ENCODE measurements around the gene ACOXL.
"Not testable (repeated sequence)": the region's sequence is repeated elsewhere in the genome, so short reads cannot be mapped to it uniquely, and the experiment has no call there.

The ACOXL gene

DNA sequence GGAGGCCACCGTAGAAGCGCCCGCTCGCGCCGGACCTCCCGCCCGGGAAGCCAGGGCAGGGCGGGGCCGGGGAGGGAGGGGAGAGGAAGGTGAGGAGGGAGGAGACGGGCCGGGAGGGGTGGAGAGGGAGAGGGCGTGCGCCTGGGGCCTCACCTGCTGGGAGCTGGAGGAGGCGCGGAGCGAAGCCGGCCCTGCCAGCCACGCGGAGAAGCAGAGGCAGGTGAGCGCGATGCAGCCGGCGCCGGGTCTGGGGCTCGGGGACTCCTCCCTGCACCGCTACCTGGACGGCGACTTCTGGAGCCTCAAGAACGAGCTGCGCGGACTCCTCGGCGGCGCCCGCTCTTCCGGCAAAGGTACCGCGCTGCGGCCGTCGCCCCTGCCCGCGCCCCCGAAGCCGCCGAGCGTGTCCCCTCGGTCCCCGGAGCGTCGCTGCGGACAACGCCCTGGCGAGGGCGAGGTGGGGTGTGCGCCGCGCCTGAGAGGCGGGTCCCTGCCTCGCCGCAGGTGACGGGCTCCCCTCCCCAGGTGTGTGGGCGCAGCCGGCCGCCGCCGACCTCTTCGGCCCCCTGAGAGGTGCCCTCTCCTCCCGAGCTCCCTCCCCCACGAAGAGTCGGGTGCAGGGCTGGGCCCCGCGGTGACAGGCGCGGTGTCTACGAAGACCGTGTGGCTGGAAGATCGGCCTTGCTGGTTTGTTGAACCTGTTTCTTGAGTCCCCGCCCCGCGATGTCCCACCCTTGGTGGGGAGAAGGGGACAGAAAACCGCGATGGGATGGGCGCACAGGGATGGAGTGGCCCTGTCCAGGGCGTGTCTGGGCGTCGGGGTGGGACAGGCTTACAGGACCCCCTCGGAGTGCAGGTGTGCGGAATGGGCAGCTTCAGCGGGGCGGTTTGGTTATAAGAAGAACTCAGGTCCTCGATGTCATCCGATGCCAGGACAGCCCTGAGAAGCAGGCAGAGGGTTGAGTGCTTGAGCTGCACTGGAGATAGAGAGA, at the start of gene ACOXL:
Gene ACOXL (plus strand): TSS at position 152 of the 992 bp plus-strand sequence. CDS start 35,817 bp downstream, outside the sequence.
- DNase-seq (ENCODE audit: low spot score): peak; percentile 44

DNA sequence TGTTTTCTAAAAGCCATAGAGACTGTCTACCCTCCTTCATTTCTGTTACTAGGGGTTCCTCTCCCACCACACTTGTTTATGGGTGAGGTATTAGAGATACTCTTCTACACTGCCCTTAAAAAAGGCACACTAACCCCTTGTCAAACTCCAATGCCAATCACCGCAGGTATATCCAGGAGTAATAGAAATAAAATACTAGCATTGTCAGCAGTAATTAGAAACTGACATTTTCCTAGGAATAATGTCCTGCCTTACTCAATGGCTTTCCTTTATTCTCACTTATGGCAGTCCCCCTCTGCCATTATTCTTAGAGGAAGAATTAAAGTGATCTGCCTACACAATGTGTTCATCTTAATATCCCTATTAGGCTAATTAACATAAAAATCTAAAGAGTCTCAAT, 49.5 kb upstream of the ACOXL start:
- no peak for DNase-seq (ENCODE audit: low spot score)

DNA sequence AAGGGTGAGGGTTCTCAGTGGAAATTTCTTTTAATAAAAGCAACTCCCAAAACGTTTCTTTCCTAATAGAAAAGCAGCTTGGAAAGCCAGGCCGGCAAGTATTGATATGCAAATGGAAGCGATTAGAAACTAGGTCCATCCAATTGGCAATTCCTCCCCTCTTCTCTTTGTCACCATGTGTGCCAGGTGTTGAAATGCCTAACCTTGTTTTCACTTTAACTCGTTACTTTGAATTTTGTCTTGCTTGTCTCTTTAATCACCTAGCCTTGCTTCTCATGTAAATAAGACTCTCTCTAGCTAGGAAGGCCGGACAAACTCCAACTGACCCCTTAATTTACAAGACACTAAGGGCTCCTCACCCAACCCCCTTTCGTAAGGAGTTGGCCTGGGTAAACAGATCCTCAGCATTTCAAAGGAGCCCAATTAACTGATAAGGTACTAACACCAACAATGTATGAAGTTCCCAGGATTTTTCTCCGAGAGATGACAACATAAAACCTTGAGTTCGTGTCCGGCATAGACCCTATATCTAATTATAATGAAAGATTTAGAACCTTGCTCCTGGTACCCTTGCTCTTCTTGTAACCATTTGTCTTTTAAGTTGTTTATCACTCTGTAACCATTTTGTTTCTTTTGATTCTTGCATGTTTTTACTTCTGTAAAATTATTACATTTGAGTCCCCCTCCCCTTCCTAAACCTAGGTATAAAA, 44.4 kb upstream of the ACOXL start:
- DNase-seq (ENCODE audit: low spot score): not testable (repeated sequence)

DNA sequence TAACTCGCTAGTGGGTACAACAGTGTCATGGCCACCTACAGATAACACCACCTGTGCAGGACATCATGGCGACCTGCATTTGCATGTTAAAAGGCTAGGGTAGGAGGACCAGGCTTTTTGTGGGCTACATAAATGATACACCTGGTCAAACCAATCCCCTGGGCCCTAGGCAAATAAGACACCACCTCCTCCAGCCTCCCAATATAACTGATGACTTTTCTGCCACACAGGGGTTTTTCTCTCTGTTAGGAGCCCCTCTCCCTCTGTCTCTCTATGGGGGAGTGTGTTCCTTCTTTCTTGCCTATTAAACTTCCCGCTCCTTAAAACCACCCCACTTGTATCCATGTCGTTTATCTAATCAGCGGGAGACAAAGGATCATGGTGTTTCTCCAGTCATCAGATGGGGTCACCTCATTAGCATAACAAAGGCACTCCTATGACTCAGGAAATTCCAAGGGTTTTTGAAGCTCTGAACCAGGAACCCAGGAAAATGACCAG, 43.7 kb upstream of the ACOXL start:
- peak; percentile 72 for DNase-seq (ENCODE audit: low spot score)

DNA sequence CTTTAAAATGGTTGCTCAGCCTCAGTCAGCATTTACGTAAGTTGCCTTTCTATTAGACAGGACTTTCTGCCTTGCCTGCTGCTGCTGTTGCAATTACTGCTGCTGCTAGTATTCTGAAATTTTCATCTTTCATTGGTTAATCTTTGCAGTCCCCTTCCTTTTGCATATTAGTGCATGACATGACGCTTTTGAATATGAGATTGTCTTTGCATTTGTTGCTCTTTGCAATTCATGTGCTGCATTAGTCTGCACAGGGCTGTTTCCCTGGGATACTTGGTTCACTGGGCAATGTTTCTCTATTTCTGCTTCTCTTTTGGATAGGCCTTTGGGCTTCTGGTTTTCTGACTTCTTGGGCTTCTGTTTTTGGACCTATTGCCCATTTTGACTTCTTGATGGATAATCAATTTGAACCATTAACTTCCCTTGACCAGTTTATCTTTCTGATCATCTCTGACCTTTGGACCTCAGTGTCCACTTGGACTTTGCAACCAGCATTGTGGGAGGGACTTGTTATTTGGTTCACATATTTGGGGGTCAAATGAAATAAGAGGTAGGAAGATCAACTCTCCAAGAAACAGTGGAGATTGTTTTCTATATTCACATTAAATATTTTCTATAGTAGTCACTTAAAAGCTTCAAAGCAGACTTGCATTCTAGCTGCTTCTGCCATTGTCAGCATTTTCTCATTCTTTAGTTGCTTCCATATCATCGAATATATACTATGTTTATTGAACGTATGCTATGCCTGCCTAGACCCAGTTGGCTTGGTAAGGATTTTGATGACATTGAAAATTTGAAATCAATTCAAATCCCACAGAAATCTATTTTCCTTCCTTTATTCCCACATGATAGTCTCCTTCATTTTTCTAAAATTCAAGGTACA, 42.0 kb upstream of the ACOXL start:
- no peak for DNase-seq (ENCODE audit: low spot score)

DNA sequence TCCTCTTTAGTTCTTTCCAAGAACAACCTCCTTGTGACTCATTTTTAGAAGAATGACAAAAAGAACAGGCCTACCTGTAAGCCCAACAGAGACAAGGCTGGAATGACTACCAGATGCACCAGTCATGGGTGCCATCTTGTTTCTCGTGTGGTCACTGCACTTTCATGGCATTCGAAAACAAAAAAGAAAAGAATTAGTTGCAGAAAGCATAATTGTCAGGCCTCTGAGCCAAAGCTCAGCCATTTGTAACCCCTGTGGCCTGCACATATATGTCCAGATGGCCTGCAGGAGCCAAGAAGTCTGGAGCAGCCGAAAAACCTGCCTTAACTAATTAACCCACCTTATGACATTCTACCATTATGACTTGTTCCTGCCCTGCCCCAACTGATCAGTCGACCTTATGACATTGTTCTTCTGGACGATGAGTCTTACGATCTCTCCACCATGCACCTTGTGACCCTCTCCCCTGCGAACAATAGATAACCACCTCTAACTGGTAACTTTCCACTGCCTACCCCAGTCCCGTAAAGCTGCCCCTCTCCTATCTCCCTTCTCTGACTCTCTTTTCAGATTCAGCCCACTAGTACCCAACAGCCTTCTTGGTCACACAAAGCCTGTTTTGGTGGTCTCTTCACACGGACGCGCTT, 40.6 kb upstream of the ACOXL start:
- no peak for DNase-seq (ENCODE audit: low spot score)

DNA sequence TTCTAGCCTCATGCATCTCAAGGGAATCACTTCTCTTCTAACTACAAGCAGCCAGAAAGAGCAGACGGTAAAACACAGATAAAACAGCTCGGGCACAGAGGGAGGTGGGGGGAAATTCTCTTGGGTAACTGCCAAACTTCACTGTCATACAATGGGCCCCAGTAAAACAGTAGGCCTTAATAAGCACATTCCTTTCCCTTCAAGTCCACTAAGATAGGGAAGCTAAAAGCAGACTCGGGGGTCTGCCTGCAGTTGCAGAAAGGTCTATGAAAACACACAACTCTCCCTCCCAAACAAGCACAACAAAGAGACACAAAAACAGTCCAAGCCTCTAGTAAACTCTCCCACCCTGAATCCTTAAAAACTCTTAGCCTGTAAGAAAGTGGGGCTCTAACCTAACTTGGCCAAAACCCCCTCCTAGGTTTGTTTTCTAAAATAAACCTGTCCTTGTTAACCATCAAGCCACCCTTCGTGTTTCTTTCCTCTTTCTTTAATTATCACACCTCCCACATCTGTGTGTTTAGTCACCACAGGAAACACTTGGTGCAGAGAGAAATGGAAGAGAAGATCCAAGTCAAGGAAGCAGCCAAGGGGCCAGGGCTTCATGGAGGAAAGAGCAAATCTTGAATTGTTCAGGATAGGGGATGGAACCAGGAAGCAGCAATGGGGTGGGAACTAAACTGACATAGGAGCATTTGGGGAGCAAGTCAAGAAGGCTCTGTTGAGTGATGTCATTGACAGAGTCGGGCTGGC, 37.1 kb upstream of the ACOXL start:
- DNase-seq (ENCODE audit: low spot score): not testable (repeated sequence)

DNA sequence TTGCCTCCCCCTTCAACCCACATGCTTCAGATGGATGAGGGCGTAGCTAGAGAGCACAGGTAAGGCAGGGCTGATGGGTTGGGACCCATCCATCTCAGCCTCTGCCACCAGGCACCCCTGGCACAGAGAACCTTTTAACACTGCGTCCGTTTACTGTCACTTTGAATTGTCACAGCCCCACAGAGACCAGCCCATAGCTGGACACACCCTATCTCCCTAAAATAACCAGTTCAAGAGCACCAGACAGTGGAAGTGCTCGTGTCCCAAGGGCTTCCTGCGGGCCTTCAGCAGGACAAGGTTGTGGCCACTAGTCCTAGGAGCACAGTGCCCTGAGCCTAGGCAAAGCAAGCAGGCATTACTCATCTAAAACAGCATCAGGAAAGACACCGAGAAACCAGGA, 34.1 kb upstream of the ACOXL start:
- not testable (repeated sequence) for DNase-seq (ENCODE audit: low spot score)

DNA sequence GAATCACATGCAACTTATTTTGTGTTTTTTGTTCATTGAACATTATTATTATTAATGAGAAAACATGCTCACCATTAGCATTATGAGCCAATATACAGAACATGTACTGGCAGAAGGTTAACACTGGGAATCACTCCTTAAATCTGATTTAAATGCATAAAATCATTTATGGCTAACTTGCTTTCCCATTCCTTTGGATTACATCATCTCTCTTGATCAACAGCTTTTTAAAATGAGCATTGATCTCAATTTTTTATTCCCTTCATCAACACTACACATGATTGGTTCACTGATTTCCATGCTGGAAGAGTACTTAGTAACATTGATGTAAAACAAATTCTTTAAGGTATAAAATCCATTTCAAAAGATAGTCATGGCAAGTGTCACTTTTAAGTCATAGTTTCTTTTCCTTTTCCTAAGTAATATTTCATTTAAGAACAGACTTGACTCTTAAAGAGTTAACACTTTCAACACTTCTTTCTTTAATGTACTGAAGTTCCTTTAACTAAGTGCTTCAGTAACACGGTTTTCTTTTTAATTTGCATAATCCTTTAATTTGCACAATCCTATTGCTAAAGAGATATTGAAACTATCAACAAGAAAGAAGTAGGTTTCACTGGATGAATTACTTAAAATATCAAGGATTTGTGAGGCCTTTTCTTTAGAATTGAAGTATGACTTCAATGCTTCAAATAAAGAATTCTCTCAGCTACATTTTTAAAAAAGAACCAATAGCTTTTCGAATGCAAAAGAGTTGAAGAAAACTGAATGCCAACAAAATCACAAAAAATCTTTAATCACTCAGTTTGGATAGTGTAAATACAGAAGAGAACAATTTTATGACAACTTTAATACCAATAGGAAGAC, 29.6 kb upstream of the ACOXL start:
- no peak for DNase-seq (ENCODE audit: low spot score)

DNA sequence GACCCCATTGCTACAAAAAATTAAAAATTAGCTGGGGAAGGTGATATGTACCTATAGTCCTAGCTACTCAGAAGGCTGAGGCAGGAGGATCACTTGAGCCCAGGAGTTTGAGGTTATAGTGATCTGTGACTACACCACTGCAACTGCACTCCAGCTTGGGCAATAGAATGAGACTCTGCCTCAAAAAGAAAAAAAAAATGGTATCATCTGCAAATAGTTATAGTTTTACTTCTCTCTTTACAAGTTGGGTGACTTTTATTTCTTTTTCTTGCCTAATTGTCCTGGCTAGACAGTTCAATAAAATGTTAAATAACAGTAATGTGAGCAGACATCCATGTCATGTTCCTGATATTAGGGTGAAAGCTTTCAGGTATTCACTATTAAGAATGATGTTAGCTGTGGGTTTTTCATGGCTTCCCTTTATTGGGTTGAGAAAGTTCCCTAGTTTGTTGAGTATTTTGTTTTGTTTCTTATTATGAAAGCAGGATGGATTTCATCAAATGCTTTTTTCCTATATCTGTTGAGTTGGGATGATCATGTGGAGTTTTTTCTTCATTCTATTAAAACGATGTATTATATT, 24.9 kb upstream of the ACOXL start:
- DNase-seq (ENCODE audit: low spot score): no peak

DNA sequence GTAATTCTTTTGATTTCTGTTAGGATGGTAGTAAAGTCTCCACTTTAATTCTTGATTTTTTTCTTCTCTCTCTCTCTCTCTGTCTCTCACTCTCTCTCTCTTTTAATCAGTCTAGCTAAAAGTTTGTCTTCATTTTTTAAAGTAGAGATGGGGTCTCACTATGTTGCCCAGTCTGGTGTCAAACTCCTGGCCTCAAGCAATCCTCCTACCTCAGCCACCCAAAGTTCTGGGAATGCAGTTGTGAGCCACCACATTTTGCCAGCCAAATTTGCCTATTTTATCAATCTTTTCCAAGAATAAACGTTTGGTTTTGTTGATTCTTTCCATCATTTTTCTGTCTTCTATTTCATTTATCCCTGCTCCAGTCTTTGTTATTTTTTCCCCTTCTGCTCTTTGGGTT, 23.9 kb upstream of the ACOXL start:
- no peak for DNase-seq (ENCODE audit: low spot score)

DNA sequence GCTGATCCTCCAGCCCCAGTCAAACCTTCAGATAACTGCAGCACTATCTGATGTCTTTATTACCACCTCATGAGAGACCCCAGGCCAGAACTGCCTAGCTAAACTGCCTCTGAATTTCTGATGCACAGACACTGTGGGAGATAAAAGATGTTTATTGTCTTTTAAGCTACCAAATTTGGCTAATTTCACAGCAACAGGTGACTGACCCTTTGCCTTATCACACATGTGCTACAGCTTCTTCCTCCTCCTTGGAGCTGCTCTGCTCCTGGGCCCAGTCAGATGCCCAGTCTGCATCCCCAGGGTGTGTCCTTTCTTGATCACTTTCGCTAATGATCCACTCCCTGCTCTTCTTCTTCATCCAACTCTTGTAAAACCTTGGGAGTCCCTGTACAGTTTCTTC, 19.6 kb upstream of the ACOXL start:
- DNase-seq (ENCODE audit: low spot score): no peak

DNA sequence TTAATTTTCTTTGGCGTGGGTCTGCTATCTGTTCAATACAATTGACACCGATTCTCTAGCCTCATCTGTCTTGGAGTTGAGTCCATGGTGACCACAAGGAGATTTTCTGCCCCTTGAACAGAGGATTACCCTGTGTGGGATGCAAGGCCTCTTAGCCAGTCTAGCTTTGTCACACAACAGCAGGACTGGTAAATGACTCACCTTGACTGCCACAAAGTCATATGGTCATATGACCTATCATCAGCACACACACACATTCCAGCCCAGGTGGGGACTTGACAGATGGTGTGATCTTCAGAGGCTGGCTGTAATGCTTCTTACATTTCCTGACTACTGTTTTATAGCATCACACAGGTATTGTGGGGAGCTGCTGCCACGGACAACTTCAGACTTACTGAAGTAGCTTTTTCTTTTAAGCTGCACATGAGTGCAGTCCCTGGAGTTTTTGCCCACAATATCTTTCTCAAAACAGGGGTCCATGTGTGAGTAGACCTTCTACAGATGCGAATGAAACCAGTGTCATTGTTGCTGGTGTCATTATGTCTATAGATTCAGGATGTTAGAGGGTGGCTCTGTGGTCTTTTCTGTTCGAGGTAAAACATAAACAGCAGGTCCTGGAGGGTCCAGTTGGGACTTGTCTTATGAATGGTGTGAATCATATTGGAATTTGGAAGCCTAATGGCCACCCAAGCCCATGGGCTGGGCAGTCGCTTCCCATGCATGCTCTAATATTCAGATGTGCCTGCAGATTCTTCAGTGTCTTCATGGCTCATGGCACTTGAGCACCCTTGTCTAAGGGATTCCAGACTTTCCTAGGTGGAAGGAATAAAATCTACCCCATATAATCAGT, 18.6 kb upstream of the ACOXL start:
- DNase-seq (ENCODE audit: low spot score): peak; percentile 85

DNA sequence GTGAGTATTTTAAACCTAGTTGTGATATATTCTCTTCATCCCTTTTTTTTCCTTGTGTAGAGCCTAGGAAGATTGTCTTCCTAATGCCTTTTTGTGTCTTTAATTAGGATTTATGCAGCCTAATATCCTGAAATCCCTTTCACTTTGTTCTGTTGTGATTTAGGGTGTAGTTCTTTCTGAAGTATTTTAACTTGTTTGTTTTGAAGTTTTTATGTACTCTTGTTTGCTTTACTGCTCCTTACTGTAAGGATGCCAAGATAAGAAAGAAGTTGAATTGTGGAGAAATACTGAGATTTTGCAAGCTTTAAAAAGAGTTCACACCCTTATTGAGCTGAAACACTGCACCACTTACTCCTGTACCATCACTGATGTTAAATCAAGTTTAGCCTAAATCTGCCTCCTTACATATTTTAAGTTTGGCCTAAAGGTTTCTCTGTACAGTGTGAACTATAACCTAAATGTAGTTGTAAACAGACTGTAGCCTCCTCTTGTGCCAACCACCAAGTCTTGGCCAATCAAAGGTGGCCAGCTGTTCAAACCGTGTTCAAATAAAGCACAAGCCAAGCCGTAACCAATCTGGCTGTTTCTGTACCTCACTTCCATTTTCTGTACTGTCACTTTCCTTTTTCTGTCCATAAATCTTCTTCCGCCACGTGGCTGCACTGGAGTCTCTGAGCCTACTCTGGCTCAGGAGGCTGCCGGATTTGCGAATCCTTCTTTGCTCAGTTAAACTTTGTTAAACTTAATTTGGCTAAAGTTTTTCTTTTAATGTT, 17.7 kb upstream of the ACOXL start:
- no peak for DNase-seq (ENCODE audit: low spot score)

DNA sequence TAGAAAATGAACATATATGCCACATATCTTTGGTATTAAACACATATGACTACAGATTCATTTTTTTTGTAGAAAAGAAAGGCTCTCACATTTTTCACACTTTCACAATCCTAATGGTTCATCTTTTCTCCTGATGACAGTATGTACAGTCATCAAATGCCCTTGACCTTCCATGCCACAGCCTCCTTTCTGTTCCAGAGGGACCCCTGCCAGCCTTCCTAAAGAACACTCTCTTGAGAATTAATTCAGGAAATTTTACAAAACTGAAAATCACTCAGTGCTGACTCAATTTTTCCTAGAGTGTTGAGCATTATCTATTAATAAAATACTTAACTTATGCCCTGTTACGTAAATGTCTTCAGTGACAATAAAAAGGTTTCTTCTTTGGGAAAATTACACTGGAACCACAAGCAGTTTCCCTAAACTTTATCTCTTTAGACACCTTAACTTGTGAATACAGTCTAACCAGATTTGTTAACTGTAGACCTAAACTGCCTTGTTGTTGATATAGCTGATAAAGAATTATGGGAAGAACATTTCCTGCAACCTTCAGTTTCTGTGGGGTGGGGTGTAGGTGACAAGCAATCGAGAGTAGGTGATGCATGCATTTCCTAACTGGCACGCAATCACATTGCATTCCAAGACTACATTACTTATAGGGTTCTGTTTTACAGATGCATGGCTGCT, 15.3 kb upstream of the ACOXL start:
- peak; percentile 10 for DNase-seq (ENCODE audit: low spot score)

DNA sequence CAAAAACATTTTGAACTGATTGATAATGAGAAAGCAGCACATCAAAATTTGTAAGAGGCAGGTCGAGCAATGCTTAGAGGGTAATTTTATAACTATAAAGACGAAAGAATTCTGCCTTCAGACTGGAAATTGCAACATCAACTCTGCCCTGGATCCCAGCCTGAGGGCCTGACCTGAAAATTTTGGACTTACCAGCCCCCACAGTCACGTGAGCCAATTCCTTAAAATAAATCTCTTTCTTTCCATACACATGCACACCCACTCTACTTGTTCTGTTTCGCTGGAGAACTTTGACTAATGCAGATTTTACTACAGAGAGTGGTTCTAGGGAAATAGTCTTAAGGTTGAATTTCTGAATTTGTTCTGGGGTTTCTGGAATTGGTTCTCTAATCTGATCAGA, 14.6 kb upstream of the ACOXL start:
- no peak for DNase-seq (ENCODE audit: low spot score)

DNA sequence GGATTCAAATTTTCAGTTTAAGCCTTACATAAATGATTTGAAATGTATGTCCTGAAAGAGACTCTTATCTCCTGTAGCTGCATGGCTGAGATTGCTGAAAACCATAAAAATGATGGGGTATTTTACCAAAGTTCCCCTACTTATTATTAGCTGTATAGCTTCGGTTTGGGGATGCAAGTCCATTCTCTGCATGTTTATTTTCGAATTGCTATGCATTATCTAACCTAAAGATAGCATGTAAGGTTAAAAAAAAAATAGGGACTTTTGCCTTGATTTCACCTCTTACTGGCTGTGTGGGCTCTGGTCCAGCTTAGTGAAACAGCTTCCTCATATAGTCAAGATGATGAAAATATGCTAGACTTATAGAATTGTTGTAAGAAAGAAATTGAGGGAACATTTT, 14.0 kb upstream of the ACOXL start:
- no peak for DNase-seq (ENCODE audit: low spot score)
